ENCODE measurements around the gene ACTN1.

Gene ACTN1

GRCh38 chr14:68913516-68913915 lies 65.6 kb downstream of the ACTN1 start:
- H3K27ac ChIP-seq: no peak overlapping the region
- TF ChIP-seq ZFX (IDR thresholded peaks at IDR 0.05): no peak

- TF ChIP-seq, protein P1, sequence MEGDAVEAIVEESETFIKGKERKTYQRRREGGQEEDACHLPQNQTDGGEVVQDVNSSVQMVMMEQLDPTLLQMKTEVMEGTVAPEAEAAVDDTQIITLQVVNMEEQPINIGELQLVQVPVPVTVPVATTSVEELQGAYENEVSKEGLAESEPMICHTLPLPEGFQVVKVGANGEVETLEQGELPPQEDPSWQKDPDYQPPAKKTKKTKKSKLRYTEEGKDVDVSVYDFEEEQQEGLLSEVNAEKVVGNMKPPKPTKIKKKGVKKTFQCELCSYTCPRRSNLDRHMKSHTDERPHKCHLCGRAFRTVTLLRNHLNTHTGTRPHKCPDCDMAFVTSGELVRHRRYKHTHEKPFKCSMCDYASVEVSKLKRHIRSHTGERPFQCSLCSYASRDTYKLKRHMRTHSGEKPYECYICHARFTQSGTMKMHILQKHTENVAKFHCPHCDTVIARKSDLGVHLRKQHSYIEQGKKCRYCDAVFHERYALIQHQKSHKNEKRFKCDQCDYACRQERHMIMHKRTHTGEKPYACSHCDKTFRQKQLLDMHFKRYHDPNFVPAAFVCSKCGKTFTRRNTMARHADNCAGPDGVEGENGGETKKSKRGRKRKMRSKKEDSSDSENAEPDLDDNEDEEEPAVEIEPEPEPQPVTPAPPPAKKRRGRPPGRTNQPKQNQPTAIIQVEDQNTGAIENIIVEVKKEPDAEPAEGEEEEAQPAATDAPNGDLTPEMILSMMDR (conservative IDR thresholded peaks at IDR 0.05): peak; percentile 99
- TF ChIP-seq ZFX (IDR thresholded peaks at IDR 0.05): no peak
These were observed 67.4 kb downstream of the ACTN1 start for GRCh38 chr14:68911594-68912227.

GRCh38 chr14:68910540-68910939 lies 68.6 kb downstream of the ACTN1 start:
- TF ChIP-seq ZFX (IDR thresholded peaks at IDR 0.05): no peak
- TF ChIP-seq, protein P1 (conservative IDR thresholded peaks at IDR 0.05): no peak
- H3K27ac ChIP-seq: no peak overlapping the region

More at GRCh38 chr14:68911594-68912227, 67.4 kb downstream of the ACTN1 start:
- no peak overlapping the region for H3K27ac ChIP-seq

GRCh38 chr14:68908803-68909202 lies 70.3 kb downstream of the ACTN1 start:
- TF ChIP-seq ZFX (IDR thresholded peaks at IDR 0.05): no peak
- TF ChIP-seq, protein P1 (conservative IDR thresholded peaks at IDR 0.05): no peak

GRCh38 chr14:68908201-68908600 lies 70.9 kb downstream of the ACTN1 start:
- no peak for TF ChIP-seq ZFX (IDR thresholded peaks at IDR 0.05)
- TF ChIP-seq, protein P1 (conservative IDR thresholded peaks at IDR 0.05): no peak
- 0 out of 2 replicates have a peak overlapping the region, but pooled peaks have one; percentile 2 for H3K27ac ChIP-seq

More at GRCh38 chr14:68908803-68909202, 70.3 kb downstream of the ACTN1 start:
- H3K27ac ChIP-seq: no peak overlapping the region

GRCh38 chr14:68906439-68906838 lies 72.7 kb downstream of the ACTN1 start:
- no peak overlapping the region for H3K27ac ChIP-seq
- TF ChIP-seq, protein P1 (conservative IDR thresholded peaks at IDR 0.05): no peak
- TF ChIP-seq ZFX (IDR thresholded peaks at IDR 0.05): no peak

DNA sequence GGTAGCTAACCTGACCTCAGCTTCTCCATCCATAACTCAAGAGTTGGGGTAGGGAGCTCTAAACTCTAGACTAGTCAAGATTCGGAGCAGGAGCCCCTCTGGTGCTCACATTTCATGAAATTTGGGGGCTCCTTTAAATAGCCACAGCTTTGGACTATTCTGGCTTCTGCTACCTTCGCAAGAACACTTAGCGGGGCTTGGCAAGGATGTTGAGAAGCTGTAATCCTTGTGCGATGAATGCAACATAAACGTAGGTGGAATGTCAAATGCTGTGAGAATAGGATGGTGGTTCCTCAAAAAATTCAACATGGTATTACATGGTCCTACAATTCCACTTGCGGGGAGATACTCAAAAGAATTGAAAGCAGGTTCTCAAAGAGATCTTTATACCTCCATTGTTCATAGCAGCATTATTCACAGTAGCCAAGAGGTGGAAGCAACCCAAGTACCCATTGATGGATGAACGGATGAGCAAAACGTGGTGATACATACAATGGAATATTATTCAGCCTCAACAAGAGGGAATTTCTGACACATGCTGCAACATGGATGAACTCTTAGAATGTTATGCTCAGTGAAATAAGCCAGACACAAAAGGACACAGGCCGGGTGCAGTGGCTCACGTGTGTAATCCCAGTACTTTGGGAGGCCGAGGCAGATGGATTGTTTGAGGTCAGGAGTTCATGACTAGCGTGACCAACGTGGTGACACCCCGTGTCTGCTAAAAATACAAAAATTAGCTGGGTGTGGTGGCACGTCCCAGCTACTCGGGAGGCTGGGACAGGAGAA lies 73.8 kb downstream of the ACTN1 start:
- H3K27ac ChIP-seq: no peak overlapping the region
- TF ChIP-seq ZFX (IDR thresholded peaks at IDR 0.05): no peak
- TF ChIP-seq, protein P1 (conservative IDR thresholded peaks at IDR 0.05): no peak
